ENCODE data around the gene TAS1R3.

TAS1R3 gene

GRCh38 chr1:1294250-1294890 lies 36.7 kb upstream of the TAS1R3 start:
- DNase-seq (ENCODE audit: extremely low spot score, insufficient read length, low read depth) = no peak
- FAIRE-seq = no peak

GRCh38 chr1:1295154-1295923 lies 35.7 kb upstream of the TAS1R3 start:
- DNase-seq (ENCODE audit: extremely low spot score, insufficient read length, low read depth) (no peak), FAIRE-seq (no peak)

GRCh38 chr1:1296070-1297061 lies 34.7 kb upstream of the TAS1R3 start:
- FAIRE-seq (no peak), DNase-seq (ENCODE audit: extremely low spot score, insufficient read length, low read depth) (no peak)

- DNase-seq (ENCODE audit: extremely low spot score, insufficient read length, low read depth) = no peak
- no peak for FAIRE-seq
These were observed 33.2 kb upstream of the TAS1R3 start for GRCh38 chr1:1297802-1298424.

GRCh38 chr1:1298861-1299685 lies 32.0 kb upstream of the TAS1R3 start:
- FAIRE-seq = no peak
- no peak for DNase-seq (ENCODE audit: extremely low spot score, insufficient read length, low read depth)

GRCh38 chr1:1299686-1300351 lies 31.3 kb upstream of the TAS1R3 start:
- DNase-seq (ENCODE audit: extremely low spot score, insufficient read length, low read depth) (no peak), FAIRE-seq (peak; percentile 68)

- no peak for FAIRE-seq
- no peak for DNase-seq (ENCODE audit: extremely low spot score, insufficient read length, low read depth)
These were observed 30.7 kb upstream of the TAS1R3 start for GRCh38 chr1:1300352-1300739.

GRCh38 chr1:1302006-1302430 lies 29.1 kb upstream of the TAS1R3 start:
- DNase-seq (ENCODE audit: extremely low spot score, insufficient read length, low read depth) (no peak), FAIRE-seq (no peak)

- DNase-seq (ENCODE audit: extremely low spot score, insufficient read length, low read depth) = no peak
- no peak for FAIRE-seq
These were observed 28.1 kb upstream of the TAS1R3 start for GRCh38 chr1:1302951-1303509.

- DNase-seq (ENCODE audit: extremely low spot score, insufficient read length, low read depth) (no peak), FAIRE-seq (no peak)
These were observed 27.3 kb upstream of the TAS1R3 start for GRCh38 chr1:1303736-1304135.

GRCh38 chr1:1304331-1305299 lies 26.5 kb upstream of the TAS1R3 start:
- DNase-seq (ENCODE audit: extremely low spot score, insufficient read length, low read depth) = no peak
- FAIRE-seq = no peak

GRCh38 chr1:1305300-1306069 lies 25.6 kb upstream of the TAS1R3 start:
- DNase-seq (ENCODE audit: extremely low spot score, insufficient read length, low read depth) = no peak
- FAIRE-seq = peak; percentile 68

- FAIRE-seq (no peak), DNase-seq (ENCODE audit: extremely low spot score, insufficient read length, low read depth) (no peak)
These were observed 24.9 kb upstream of the TAS1R3 start for GRCh38 chr1:1306070-1306660.

GRCh38 chr1:1306661-1307260 lies 24.3 kb upstream of the TAS1R3 start:
- FAIRE-seq (no peak), DNase-seq (ENCODE audit: extremely low spot score, insufficient read length, low read depth) (no peak)

- DNase-seq (ENCODE audit: extremely low spot score, insufficient read length, low read depth) (no peak), FAIRE-seq (no peak)
These were observed 23.7 kb upstream of the TAS1R3 start for GRCh38 chr1:1307261-1307922.

All from GM18507 (cell line).